ENCODE results near the gene ROCK2.

GRCh38 chr2:11144738-11145079 lies 199.7 kb downstream of the ROCK2 start:
- TF ChIP-seq GATA2 (IDR thresholded peaks at IDR 0.05; ENCODE audit: low read depth, low read length) (no peak), GATA3 (IDR thresholded peaks at IDR 0.05; ENCODE audit: low read depth, low read length) (no peak)
